GM23248 (cell line): ENCODE measurements around the gene FAM13C. TPM values are rescaled to one million over a fixed set of nuclear protein-coding genes. Genes with fewer than 3 reads are reported as not detected.
A peak's percentile ranks its signal among the peaks of the same experiment; 100 is the strongest.
"Not testable (repeated sequence)": the region's sequence is repeated elsewhere in the genome, so short reads cannot be mapped to it uniquely, and the experiment has no call there.

Experiments
- DNase-seq: peaks from one replicate; pipeline ENCODE4 v3.0.0-alpha.2; 2015
- H2AFZ ChIP-seq: fragments of 200-600 bp; sonication (generic); 2 replicates; pipeline ENCODE4 v1.6.1; 2016; ENCODE audit warnings: antibody characterized with exemption
- H3F3A ChIP-seq: fragments of 200-600 bp; sonication (generic); 2 replicates; pipeline ENCODE4 v1.6.1; 2016; ENCODE audit warnings: mild to moderate bottlenecking, antibody characterized with exemption, mixed run types; ENCODE audit not compliant: insufficient read depth
- H3K27ac ChIP-seq: fragments of 200-600 bp; sonication (generic); 2 replicates; pipeline ENCODE4 v1.5.1; 2016; ENCODE audit warnings: mild to moderate bottlenecking
- H3K27me3 ChIP-seq: fragments of 200-600 bp; sonication (generic); replicated peaks from 2 replicates; pipeline ENCODE4 v1.6.1; 2016; ENCODE audit warnings: mild to moderate bottlenecking; ENCODE audit not compliant: insufficient read depth
- H3K36me3 ChIP-seq: fragments of 200-600 bp; sonication (generic); 2 replicates; pipeline ENCODE4 v1.6.1; 2016; ENCODE audit warnings: low read depth, mild to moderate bottlenecking
- H3K4me1 ChIP-seq: fragments of 200-600 bp; sonication (generic); 2 replicates; pipeline ENCODE4 v1.6.1; 2016; ENCODE audit warnings: mild to moderate bottlenecking; ENCODE audit not compliant: insufficient read depth
- H3K4me2 ChIP-seq: fragments of 200-600 bp; sonication (generic); one replicate; pipeline ENCODE4 v1.6.1; 2016; ENCODE audit warnings: mild to moderate bottlenecking; ENCODE audit not compliant: unreplicated experiment
- H3K4me3 ChIP-seq: fragments of 200-600 bp; sonication (generic); 2 replicates; pipeline ENCODE4 v1.5.1; 2016; ENCODE audit warnings: mild to moderate bottlenecking
- H3K79me2 ChIP-seq: fragments of 200-600 bp; sonication (generic); 2 replicates; pipeline ENCODE4 v1.6.1; 2016; ENCODE audit warnings: mild to moderate bottlenecking; ENCODE audit not compliant: insufficient read depth
- H3K9ac ChIP-seq: fragments of 200-600 bp; sonication (generic); 2 replicates; pipeline ENCODE4 v1.6.1; 2016; ENCODE audit warnings: mild to moderate bottlenecking
- H3K9me2 ChIP-seq: fragments of 200-600 bp; sonication (generic); 2 replicates; pipeline ENCODE4 v1.6.1; 2016; ENCODE audit warnings: mixed run types, mild to moderate bottlenecking, moderate library complexity; ENCODE audit not compliant: insufficient read depth
- H3K9me3 ChIP-seq: fragments of 200-600 bp; sonication (generic); one replicate; pipeline ENCODE4 v1.6.1; 2017; ENCODE audit warnings: low read depth
- H4K20me1 ChIP-seq: fragments of 200-600 bp; sonication (generic); 2 replicates; pipeline ENCODE4 v1.6.0; 2016; ENCODE audit not compliant: insufficient read depth
- EZH2 ChIP-seq: fragments of 200-600 bp; sonication (generic); IDR thresholded peaks from 2 replicates; pipeline ENCODE4 v1.6.1; 2018; ENCODE audit warnings: antibody characterized with exemption, mild to moderate bottlenecking; ENCODE audit not compliant: insufficient read depth, poor library complexity, severe bottlenecking
- EZH2phosphoT487 ChIP-seq: fragments of 200-600 bp; sonication (generic); IDR thresholded peaks from 2 replicates; pipeline ENCODE4 v1.6.1; 2018; ENCODE audit warnings: antibody characterized with exemption, moderate library complexity, mild to moderate bottlenecking, low read depth; ENCODE audit not compliant: insufficient read depth
- WGBS, 2 experiments: methylation state at CpG; one replicate each; pipeline ENCODE4 v1.1.6; 2015 to 2017; ENCODE audit warnings: low lambda C conversion rate in 2 of 2, low coverage in 1 of 2; ENCODE audit errors: missing lambda C conversion rate in 2 of 2; 5-methylcytosine and 5-hydroxymethylcytosine counted together
- in situ Hi-C: fragments of 300-500 bp; cut with MboI; formaldehyde crosslinking; loops from 2 replicates; pipeline ENCODE4 v1.15.0; 2020
- polyA plus RNA-seq: library from polyadenylated mRNA; unstranded; fragments of >200 nt; fragmentation: Nextera tagmentation; extraction: Ambion mirVana; gene quantifications from 2 replicates; pipeline ENCODE4 v1.2.1, GENCODE V29; 2016
- total RNA-seq: library from RNA; depleted of rRNA; stranded (reverse); fragments of >200 nt; shearing (Covaris generic); gene quantifications from 2 replicates; pipeline ENCODE4 v1.2.3, GENCODE V29; 2014

FAM13C gene
- total and polyA plus RNA-seq, 2 experiments from 2014 or later = 0.54 to 0.56 TPM

- no peak overlapping the region for H3K9ac ChIP-seq
- TF ChIP-seq EZH2phosphoT487 (no peak), EZH2 (no peak)
Measured at GRCh38 chr10:59240582-59241183, 121.7 kb downstream of the FAM13C start.

DNA sequence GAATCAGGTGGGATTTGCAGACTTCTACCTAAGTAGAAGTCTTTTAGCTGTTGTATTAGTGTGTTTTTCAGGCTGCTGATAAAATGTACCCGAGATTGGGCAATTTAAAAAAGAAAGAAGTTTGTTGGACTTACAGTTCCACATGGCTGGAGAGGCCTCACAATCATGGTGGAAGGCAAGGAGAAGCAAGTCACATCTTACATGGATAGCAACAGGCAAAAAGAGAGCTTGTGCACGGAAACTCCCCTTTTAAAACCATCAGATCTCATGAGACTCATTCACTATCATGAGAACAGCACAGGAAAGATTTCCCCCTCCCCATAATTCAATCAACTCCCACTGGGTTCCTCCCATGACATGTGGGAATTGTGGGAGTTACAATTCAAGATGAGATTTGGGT, 123.2 kb downstream of the FAM13C start:
- in situ Hi-C loops, H3K27ac ChIP-seq, H3K9me3 ChIP-seq, H3F3A ChIP-seq, H3K4me1 ChIP-seq, H3K36me3 ChIP-seq, H3K4me3 ChIP-seq, H3K9me2 ChIP-seq, H3K4me2 ChIP-seq, H2AFZ ChIP-seq, H3K9ac ChIP-seq, H4K20me1 ChIP-seq, H3K79me2 ChIP-seq, DNase-seq, H3K27me3 ChIP-seq: not testable (repeated sequence)
- 61 to 66% methylated on average over 2 of the region's 2 CpGs for WGBS, 2 experiments

More at GRCh38 chr10:59240582-59241183, 121.7 kb downstream of the FAM13C start:
- Histone ChIP-seq H3F3A (no peaks in the 10 kb centered on the region), H3K4me2 (no peak overlapping the region), H3K4me3 (no peak overlapping the region), H3K79me2 (no peaks in the 10 kb centered on the region), H3K9me3 (no peaks in the 10 kb centered on the region), H2AFZ (no peak overlapping the region), H4K20me1 (no peaks in the 10 kb centered on the region), H3K9me2 (no peaks in the 10 kb centered on the region), H3K36me3 (no peaks in the 10 kb centered on the region), H3K27ac (no peak overlapping the region), H3K27me3 (no peaks in the 10 kb centered on the region), H3K4me1 (no peaks in the 10 kb centered on the region)
- peak; percentile 72 for DNase-seq
- 0 to 8% methylated on average over 2 of the region's 2 CpGs for WGBS, 2 experiments
- in situ Hi-C loops = loop anchor here (5.0 kb wide), 1 partner anchor 332 kb away; no protein-coding TSS in a partner anchor

GRCh38 chr10:59237775-59238174, 124.6 kb downstream of the FAM13C start:
- Histone ChIP-seq H3K4me3 (no peak overlapping the region), H3K9me2 (no peaks in the 10 kb centered on the region), H3K36me3 (no peaks in the 10 kb centered on the region), H2AFZ (no peak overlapping the region), H4K20me1 (no peaks in the 10 kb centered on the region), H3K9me3 (no peaks in the 10 kb centered on the region), H3K9ac (no peak overlapping the region), H3F3A (no peaks in the 10 kb centered on the region), H3K4me2 (no peak overlapping the region), H3K27me3 (no peaks in the 10 kb centered on the region), H3K79me2 (no peaks in the 10 kb centered on the region), H3K27ac (no peak overlapping the region), H3K4me1 (no peaks in the 10 kb centered on the region)
- DNase-seq = no peak
- in situ Hi-C loops = no loop called here
- TF ChIP-seq EZH2phosphoT487 (no peak), EZH2 (no peak)

- TF ChIP-seq EZH2 (no peak), EZH2phosphoT487 (no peak)
- Histone ChIP-seq H3K79me2 (no peaks in the 10 kb centered on the region), H3K27ac (no peak overlapping the region), H3F3A (no peaks in the 10 kb centered on the region), H3K9me2 (no peaks in the 10 kb centered on the region), H3K27me3 (no peaks in the 10 kb centered on the region), H3K9ac (no peak overlapping the region), H3K9me3 (no peaks in the 10 kb centered on the region), H3K36me3 (no peaks in the 10 kb centered on the region), H3K4me1 (no peaks in the 10 kb centered on the region), H4K20me1 (no peaks in the 10 kb centered on the region), H2AFZ (no peak overlapping the region), H3K4me3 (no peak overlapping the region), H3K4me2 (no peak overlapping the region)
- DNase-seq = no peak
- in situ Hi-C loops = no loop called here
- 72 to 77% methylated on average over 4 of the region's 4 CpGs for WGBS, 2 experiments
Measured at GRCh38 chr10:59236064-59236697, 126.2 kb downstream of the FAM13C start.
